IMR-90 (cell line): ENCODE results near the gene SLC12A7.

ENCODE experiments used
- CEBPB ChIP-seq: IDR thresholded peaks from 2 replicates; pipeline ENCODE4 v1.6.1; 2012; ENCODE audit warnings: low read depth, low read length, improper control_type of control experiment
- MAFK ChIP-seq: IDR thresholded peaks from 2 replicates; pipeline ENCODE4 v1.6.1; 2012; ENCODE audit warnings: low read depth, low read length, improper control_type of control experiment
- MXI1 ChIP-seq: IDR thresholded peaks from 2 replicates; pipeline ENCODE4 v1.6.1; 2012; ENCODE audit warnings: low read depth, mild to moderate bottlenecking, low read length, moderate library complexity, borderline replicate concordance
- NFE2L2 ChIP-seq: fragments of 150-350 bp; IDR thresholded peaks from 2 replicates; pipeline ENCODE4 v1.6.1; 2016; ENCODE audit warnings: low read depth, mild to moderate bottlenecking, low read length
- POLR2A ChIP-seq: IDR thresholded peaks from 2 replicates; pipeline ENCODE4 v1.6.1; 2012; ENCODE audit warnings: mild to moderate bottlenecking, low read depth, low read length
- RAD21 ChIP-seq: IDR thresholded peaks from 2 replicates; pipeline ENCODE4 v1.6.1; 2012; ENCODE audit warnings: low read length, improper control_type of control experiment
- RCOR1 ChIP-seq: IDR thresholded peaks from 2 replicates; pipeline ENCODE4 v1.6.1; 2012; ENCODE audit warnings: mild to moderate bottlenecking, low read length, improper control_type of control experiment; ENCODE audit not compliant: insufficient replicate concordance
- SMC3 ChIP-seq: fragments of 150-350 bp; IDR thresholded peaks from 2 replicates; pipeline ENCODE4 v1.6.1; 2016; ENCODE audit warnings: low read depth, mild to moderate bottlenecking, antibody characterized with exemption, low read length, moderate library complexity
- TF ChIP-seq, protein P1 (sequence below): conservative IDR thresholded peaks from 2 replicates; pipeline ENCODE4 v1.5.1; 2012; ENCODE audit warnings: mild to moderate bottlenecking, low read depth, low read length, improper control_type of control experiment
- TF ChIP-seq, protein P2 (sequence below): fragments of 150-350 bp; IDR thresholded peaks from 2 replicates; pipeline ENCODE4 v1.6.1; 2017; ENCODE audit warnings: mild to moderate bottlenecking, antibody characterized with exemption, low read length, low read depth
- TF ChIP-seq, protein P3 (sequence below): fragments of 150-350 bp; IDR thresholded peaks from 2 replicates; pipeline ENCODE4 v1.6.1; 2016; ENCODE audit warnings: low read depth, mild to moderate bottlenecking, low read length, moderate library complexity, borderline replicate concordance

DNA sequence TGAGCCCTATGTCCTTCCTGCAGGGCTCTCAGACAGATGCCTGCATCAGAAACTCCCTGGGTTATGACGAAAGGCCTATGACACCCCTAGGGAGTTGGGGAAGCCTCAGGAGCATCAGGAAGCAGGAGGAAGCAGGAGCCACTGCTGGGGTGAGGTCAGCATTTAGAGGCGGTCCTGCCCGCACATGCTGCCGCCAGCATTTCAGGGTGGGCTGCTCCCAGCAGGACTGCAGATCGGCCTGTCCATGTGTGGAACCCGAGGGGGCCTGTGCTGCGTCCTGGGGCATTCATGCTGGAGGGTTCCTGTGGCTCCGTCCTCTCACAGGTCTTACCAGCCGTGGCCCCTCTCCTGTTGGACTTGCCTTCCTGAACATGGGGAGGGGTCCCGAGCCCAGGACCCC, 96.4 kb downstream of the SLC12A7 start:
- TF ChIP-seq, protein P1, sequence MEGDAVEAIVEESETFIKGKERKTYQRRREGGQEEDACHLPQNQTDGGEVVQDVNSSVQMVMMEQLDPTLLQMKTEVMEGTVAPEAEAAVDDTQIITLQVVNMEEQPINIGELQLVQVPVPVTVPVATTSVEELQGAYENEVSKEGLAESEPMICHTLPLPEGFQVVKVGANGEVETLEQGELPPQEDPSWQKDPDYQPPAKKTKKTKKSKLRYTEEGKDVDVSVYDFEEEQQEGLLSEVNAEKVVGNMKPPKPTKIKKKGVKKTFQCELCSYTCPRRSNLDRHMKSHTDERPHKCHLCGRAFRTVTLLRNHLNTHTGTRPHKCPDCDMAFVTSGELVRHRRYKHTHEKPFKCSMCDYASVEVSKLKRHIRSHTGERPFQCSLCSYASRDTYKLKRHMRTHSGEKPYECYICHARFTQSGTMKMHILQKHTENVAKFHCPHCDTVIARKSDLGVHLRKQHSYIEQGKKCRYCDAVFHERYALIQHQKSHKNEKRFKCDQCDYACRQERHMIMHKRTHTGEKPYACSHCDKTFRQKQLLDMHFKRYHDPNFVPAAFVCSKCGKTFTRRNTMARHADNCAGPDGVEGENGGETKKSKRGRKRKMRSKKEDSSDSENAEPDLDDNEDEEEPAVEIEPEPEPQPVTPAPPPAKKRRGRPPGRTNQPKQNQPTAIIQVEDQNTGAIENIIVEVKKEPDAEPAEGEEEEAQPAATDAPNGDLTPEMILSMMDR: no peak
- TF ChIP-seq POLR2A (no peak), MAFK (no peak), RCOR1 (no peak), RAD21 (no peak), SMC3 (no peak), CEBPB (no peak), MXI1 (no peak), NFE2L2 (no peak)
- TF ChIP-seq, protein P2, sequence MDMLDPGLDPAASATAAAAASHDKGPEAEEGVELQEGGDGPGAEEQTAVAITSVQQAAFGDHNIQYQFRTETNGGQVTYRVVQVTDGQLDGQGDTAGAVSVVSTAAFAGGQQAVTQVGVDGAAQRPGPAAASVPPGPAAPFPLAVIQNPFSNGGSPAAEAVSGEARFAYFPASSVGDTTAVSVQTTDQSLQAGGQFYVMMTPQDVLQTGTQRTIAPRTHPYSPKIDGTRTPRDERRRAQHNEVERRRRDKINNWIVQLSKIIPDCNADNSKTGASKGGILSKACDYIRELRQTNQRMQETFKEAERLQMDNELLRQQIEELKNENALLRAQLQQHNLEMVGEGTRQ: no peak
- TF ChIP-seq, protein P3, sequence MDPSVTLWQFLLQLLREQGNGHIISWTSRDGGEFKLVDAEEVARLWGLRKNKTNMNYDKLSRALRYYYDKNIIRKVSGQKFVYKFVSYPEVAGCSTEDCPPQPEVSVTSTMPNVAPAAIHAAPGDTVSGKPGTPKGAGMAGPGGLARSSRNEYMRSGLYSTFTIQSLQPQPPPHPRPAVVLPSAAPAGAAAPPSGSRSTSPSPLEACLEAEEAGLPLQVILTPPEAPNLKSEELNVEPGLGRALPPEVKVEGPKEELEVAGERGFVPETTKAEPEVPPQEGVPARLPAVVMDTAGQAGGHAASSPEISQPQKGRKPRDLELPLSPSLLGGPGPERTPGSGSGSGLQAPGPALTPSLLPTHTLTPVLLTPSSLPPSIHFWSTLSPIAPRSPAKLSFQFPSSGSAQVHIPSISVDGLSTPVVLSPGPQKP: no peak
